MV-4-11 (cell line): ENCODE measurements around the gene ZFPM1.

Experiments used
- DNase-seq: peaks from one replicate; lab custom pipeline; 2025; lab: John Stamatoyannopoulos, UW

ZFPM1 gene

DNA sequence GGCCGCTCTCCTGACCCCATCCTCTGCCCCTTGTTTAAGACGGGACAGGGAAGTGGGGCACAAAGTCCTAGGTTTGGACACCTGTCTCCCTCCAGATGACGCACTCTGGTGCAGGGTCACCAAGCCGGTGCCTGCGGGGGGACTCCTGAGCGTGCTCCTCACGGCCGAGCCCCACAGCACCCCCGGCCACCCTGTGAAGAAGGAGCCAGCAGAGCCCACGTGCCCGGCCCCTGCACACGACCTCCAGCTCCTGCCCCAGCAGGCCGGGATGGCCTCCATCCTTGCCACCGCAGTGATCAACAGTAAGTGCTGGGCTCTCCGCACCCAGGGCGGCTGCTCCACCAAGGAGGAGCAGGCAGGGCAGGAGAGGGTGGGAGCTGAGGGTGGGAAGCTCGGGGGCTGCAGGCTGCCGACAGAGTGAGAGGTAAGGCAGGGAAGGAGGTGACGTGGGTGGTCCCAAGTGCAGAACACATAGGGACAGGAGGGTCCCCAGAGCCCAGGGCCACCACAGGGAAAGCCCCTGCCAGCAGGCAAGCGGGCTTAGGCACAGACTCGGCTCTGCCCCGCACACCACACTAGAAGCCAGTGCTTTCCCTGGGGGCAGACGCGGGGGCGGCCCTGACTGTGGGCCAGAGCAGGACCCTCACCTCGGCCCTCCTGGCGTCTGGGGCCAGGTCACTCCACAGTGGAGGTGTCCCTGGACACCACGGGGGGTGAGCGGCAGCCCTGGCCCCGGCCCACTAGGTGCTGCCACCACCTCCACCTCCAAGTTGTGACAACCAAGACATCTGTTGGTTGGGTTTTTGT is 75.1 kb downstream of the ZFPM1 start:
- no peak for DNase-seq

DNA sequence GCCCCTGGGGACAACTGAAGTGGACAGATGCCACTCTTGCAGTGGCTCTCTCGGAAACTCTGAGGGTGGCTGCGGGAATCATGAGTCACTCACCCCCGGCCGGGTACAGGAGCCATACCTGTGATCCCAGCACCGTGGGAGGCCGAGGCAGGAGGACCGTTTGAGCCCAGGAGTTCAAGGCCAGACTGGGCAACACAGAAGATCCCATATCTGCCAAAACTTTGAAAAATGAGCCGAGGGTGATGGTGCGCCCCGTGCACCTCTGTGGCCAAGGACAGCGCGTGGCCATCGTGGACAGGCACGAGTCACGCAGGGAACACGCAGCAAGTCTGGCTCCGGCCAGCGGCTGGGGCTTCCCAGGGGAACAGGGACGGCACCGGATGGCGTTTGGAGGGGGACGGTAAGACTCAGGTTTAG is 75.8 kb downstream of the ZFPM1 start:
- DNase-seq: no peak

DNA sequence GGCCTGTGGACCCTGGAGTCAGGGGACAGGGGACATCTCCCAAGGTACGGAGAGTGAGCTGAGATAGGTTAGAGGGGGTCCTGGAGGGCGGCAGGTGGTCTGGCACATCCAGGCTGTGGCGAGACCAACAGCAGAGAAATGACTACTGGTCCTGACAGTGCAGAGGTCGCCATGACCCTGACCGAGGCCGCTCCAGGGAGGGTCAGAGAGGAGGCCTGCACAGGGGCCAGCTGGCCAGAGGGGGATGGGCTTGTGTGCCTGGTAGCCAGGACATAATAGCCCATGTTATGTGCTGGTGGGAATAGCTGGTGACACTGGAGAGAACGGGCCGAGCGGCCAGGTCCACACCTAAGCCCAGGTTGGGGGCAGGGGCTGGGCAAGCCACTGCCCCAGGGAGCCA is 76.5 kb downstream of the ZFPM1 start:
- no peak for DNase-seq

DNA sequence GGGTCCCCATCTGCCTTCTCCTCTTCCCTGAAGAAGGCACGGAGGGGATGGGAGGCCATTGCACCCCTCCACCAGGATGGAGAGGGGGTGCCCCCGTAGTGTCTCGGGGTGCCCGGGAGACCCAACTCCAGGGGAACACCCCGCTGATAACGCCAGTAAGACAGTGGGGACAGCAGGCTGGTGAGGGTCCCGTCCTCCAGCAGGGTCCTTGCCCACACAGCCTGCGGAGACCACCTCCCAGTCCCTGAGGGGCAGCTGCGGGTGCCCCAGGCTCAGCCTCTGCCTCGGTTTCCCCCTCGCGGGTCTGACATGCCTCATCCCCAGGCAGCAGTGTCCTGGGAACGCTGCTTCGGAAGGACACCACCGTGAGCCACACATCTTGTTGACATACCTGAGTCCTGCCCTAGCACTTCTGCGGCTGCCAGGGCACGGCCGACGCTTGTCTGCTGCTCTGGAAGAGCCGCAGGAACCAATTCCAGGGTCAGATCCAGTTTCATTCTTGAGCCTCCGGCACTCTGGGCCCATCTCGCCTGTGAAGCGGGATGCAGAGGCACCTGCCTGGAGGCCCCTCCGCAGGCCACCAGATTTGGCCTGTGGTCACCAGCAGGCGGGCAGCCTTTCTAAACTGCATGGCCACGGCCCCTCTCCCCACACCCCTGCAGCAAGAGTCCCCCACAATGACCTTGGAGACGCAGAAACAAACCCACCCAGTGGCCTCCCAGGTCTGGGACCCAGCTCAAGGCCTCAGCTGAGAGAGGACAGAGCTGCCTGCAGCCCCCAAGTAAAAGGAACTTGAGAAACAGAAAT is 77.2 kb downstream of the ZFPM1 start:
- DNase-seq: no peak

DNA sequence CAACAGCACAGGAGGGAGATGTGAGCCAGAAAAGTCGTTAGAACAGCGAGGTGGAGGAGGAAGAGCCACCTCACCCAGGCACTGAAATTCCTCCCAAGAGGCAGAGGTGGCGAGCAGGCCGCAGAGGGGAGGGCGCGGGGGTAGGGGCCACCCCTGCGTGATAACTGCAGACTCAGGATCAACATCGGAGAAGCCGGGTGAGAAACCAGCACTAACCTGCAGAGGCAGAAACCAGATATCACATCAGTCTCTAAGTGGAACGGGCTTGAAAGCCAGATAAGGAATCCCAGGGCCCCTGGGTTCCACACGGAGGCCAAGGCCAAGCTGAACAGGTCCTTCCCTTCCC is 77.8 kb downstream of the ZFPM1 start:
- DNase-seq: no peak

DNA sequence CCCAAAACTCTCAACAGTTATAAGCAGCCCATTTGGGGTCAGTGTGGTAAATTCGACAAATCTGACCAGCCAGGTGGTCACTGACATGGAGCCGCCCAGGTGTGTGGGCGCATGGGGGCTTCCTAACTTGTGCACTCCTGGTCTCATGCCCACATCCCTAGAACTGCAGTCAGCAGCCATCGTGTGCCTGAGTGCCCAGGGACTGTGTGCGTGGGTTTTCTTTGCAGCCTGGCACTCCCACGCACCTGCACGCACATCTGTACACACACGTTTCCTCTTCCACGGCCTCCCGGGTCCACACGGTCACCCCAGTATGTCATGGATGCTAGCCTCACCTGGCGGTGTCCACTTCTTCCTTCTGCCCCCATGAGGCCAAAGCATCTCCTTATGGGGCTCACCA is 78.3 kb downstream of the ZFPM1 start:
- DNase-seq: no peak

DNA sequence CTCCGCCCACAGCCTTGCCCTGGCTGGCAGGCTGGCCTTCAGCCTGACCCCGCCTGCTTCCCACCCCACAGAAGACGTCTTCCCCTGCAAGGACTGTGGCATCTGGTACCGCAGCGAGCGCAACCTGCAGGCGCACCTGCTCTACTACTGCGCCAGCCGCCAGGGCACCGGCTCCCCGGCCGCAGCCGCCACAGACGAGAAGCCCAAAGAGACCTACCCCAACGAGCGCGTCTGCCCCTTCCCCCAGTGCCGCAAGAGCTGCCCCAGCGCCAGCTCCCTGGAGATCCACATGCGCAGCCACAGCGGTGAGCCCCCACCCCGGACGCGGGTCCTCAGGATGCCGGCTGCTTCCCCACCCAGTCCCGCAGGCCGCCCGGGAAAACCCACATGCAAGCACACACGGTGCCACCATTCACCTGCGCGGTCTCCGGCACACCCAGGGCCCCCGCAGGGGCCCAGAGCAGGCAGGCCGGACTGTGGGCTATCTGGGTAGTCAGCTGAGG is 78.9 kb downstream of the ZFPM1 start:
- no peak for DNase-seq

DNA sequence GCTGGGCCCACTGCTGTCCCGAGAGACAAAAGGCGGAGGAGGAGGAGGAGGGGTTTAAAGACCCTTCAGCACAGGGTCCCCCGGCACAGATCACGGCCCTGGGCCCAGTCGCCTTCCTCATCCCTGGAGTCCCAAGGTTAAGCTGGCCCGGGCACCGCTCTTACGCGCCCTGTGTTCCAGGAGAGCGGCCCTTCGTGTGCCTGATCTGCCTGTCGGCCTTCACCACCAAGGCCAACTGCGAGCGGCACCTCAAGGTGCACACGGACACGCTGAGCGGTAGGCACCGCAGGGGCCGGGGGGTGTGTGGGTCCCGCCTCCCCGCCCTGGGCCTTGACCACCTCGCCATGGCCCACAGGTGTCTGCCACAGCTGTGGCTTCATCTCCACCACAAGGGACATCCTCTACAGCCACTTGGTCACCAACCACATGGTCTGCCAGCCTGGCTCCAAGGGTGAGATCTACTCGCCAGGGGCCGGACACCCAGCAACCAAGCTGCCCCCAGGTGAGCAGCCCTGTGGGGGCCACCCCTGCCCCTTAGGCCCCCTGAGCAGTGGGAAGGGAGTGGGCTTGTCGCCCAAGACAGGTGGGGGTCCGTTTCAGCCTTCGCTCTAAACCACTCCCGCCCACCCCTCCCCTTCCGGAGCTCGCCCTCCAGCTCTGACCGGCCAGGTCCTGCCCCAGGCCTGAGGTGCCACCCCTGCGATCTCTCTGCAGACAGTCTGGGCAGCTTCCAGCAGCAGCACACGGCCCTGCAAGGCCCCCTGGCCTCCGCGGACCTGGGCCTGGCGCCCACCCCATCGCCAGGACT is 79.6 kb downstream of the ZFPM1 start:
- DNase-seq: no peak

DNA sequence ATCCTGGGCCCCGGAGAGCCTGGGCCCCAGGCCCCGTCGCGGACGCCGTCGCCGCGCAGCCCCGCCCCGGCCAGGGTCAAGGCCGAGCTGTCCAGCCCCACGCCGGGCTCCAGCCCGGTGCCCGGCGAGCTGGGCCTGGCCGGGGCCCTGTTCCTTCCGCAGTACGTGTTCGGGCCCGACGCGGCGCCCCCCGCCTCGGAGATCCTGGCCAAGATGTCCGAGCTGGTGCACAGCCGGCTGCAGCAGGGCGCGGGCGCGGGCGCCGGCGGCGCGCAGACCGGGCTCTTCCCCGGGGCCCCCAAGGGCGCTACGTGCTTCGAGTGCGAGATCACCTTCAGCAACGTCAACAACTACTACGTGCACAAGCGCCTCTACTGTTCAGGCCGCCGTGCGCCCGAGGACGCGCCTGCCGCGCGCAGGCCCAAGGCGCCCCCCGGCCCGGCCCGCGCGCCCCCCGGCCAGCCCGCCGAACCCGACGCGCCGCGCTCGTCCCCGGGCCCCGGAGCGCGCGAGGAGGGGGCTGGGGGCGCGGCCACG is 80.4 kb downstream of the ZFPM1 start:
- no peak for DNase-seq

DNA sequence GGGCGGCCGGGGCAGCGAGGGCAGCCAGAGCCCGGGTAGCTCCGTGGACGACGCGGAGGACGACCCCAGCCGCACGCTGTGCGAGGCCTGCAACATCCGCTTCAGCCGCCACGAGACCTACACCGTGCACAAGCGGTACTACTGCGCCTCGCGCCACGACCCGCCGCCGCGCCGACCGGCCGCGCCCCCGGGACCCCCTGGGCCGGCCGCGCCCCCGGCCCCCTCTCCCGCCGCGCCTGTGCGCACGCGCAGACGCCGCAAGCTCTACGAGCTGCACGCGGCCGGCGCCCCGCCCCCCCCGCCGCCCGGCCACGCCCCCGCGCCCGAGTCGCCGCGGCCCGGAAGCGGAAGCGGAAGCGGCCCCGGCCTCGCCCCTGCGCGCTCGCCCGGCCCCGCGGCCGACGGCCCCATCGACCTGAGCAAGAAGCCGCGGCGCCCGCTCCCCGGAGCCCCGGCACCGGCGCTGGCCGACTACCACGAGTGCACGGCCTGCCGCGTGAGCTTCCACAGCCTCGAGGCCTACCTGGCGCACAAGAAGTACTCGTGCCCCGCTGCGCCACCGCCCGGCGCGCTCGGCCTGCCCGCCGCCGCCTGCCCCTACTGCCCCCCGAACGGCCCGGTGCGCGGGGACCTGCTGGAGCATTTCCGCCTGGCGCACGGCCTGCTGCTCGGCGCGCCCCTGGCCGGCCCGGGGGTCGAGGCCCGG is 81.0 kb downstream of the ZFPM1 start:
- peak; percentile 40 for DNase-seq

DNA sequence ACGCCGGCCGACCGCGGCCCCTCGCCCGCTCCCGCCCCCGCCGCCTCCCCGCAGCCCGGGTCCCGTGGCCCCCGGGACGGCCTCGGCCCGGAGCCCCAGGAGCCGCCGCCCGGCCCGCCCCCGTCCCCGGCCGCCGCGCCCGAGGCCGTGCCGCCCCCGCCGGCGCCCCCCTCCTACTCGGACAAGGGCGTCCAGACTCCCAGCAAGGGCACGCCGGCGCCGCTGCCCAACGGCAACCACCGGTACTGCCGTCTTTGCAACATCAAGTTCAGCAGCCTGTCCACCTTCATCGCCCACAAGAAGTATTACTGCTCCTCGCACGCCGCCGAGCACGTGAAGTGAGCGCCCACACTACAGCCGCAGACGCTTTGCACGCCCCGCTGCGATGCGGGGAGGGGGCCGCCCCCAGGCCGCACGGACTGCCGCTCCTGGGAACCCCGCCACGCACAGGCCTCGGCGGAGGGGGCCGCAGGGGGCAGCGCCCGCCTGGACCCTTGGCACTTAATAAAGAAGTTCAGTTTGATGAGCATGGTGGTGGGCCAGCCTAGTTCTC is 81.6 kb downstream of the ZFPM1 start:
- peak; percentile 47 for DNase-seq

DNA sequence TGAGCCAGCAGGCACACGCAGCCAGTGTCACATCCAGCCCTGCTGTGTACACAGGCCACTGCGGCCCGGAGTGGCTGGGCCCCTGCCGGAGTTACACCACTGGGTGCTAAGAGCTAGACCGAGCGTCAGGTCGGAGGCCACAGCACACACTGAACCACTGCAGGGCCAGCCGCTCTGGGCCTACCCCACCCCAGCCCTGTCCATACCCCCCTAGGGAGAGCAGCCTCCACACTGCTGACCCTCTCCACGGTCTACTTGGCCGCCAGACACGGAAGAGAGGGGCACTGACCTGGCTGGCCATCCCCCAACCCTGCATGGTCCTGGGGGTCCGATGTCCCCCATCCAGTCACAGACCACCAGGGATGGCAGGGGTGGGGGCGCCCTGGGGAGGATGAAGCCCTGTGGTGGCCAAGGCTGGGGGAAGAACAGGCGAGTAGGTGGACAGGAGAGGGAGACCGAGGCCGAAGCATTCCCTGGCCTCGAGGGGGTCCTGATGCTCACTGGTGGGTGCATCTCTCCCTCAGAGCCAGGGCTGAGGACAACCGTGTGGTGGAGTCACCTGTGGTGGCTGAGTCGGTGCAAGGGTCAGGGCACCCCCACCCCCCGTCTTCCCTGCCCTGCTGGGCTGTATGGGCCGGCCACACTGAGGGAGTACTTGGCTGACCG is 82.2 kb downstream of the ZFPM1 start:
- no peak for DNase-seq

DNA sequence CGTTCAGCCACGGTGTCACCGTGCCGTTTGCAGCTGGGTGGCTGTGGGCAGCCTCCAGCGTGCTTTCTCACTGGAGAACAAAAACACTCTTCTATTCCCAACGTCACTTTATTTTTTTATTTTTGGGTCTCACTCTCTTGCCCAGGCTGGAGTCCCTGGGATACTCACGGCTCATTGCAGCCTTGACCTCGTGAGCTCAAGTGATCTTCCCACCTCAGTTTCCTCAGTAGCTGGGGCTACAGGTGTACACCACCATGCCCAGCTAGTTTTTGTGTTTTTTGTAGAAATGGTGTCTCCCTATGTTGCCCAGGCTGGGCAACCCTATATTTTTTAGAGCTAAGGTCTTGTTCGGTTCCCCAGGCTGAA is 82.8 kb downstream of the ZFPM1 start:
- no peak for DNase-seq

DNA sequence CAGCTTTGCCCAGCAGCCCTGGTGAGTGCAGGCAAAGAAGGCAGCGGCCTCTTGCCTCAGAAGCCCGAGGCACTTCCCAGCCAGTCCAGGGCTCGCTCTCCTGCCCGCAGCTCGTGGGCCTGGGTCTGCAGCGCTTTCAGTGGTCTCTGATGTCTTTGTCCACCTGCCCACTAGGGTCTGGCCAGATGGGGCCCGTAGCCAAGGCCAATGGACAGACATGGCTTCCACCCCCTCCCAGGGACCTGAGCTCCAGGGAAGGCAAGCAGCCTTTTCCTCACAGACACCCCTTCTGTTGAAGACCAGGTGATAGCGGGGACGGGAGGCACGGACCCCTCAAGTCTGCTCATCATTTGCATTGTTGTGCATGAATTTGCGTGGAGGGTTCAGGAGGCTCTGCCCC is 83.4 kb downstream of the ZFPM1 start:
- DNase-seq: no peak

DNA sequence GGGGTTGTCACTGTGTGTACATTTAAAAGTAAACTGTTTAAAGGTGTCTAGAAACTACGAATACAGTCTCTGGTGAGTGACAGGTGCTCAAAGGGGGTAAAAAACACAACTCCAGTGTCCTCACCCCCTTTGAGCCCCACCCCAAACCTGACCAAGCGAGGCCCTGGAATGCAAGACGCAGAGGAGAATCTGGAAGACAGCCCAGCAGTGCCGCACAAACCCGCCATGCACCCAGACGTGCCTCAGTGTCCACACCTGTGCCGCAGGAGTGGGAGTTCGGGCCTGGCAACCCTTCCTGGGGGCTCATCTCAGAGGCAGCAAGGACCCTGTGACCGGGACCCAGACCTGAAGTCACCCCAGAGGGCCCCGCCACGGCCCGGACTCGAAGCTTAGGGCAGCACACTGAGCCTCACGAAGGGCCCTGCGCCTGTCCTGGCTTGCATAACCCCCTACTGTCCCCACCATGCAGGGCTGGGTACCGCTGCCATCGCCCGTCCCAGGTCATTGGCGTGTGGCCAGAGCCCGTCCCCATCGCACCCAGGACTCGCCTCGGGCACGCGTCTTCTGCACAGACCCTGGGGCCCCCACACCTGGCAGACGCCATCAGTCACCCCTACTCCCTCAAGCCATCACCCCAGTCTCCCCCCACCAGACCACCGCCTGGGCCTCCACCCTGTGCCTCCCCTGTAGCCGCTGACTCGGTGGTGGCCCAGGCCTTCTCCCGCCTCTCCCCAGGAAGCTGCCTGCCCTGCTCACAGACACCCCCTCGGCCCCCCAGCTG is 84.1 kb downstream of the ZFPM1 start:
- DNase-seq: peak; percentile 6

DNA sequence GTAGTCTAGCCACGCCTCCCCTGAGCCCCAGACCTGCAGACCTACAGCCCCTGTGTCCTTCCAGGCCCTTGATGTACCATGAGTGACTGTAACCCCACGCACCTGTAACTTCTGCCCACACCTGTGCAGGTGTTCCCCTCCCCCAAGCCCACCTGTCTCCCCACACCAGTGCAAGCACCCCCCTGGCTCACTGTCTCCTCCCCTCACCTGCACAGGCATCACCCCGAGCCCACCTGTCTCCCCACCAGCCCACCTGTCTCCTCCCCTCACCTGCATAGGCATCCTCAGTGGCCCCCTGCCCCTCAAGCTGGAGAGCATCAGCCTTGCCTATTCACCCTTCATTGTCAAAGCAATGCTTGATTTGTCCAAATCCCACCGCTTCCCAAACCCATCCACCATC is 84.8 kb downstream of the ZFPM1 start:
- no peak for DNase-seq

DNA sequence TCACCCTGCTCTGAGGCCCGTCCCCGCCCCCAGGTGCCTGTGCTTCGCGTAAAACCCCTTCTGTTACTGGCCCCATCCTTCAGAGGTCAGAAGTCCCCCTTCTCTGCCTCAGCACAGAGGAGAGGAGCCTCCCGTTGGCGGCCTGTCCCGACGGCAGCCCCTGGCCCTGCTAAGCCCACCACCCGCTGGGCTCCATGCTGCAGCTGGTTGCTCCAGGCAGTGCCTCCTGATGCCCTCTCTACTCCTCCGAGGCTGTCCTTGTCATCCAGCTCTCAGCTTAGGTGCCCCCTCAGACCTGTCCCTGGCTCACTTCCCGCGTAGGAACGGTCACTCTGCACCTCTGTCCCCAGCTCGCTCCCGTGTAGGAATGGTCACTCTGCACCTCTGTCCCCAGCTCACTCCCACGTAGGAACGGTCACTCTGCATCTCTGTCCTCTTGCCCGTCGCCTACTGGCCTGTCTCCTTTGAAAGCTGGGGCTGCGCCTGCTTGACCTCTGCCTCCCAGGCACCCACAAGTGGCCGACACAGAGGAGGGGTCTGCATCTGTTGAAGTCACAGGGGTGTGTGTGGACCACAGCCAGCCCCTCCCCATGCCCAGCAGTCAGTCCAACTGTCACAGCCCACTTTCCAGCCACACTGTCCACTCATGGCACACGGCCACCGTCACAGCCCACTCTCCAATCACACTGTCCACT is 85.4 kb downstream of the ZFPM1 start:
- no peak for DNase-seq

DNA sequence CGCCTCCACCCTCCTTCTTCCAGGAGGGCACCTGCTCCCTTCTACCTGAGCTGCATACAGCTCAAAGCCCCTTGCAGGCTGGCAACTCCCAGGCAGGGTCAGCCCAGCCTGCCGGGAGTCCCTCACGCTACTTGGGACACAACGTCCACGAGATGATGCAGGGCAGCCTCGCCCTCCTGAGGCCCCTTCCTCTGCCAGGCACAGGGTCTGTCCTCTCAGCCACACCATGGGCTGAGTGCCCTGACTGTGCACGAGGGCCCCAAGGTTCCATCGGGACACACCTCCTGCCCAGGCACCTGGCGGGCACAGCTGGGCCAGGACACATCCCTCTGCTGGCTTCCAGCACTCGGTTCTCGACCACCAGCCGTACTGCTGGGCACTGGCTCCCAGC is 86.2 kb downstream of the ZFPM1 start:
- no peak for DNase-seq

DNA sequence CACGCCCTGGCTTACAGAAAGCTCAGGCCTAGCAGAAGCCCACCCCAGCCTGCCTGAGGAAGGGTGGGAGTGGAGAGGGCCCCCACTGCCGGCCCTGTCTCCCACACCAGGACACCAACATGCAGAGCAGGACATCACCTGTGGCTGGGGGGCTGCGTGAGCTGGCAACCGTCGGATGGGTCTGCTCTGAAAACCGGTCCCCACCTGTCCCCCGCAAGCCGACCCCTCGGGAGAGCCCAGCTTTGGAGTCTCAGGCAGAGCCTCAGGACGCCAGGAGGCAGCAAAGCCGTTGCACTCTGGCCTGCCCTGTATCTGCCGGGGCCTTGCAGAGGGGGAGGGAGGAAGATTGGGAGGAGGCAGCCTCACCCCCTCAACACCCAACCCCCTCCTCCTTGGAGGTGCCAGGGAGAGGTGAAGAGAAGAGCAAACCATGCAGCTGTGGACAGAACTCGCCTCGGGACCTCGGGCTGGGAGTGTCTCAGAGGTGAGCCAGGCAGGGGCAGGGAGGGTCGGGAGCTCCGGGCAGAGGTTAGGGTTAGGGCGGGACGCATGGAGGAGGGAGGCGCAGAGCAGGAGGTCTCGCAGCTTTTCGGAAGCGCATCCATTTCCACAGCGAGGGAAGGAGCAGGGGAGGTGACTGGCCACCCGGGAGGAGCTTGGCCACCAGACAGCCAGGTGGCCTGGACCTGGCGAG is 86.7 kb downstream of the ZFPM1 start:
- no peak for DNase-seq
